NCI-H146 (cell line): ENCODE measurements around the gene ACAD8.
A peak's percentile ranks its signal among the peaks of the same experiment; 100 is the strongest.
"Not testable (repeated sequence)": the region's sequence is repeated elsewhere in the genome, so short reads cannot be mapped to it uniquely, and the experiment has no call there.

Experiments
- DNase-seq: peaks from one replicate; lab custom pipeline; 2025; lab: John Stamatoyannopoulos, UW

The ACAD8 gene

DNA sequence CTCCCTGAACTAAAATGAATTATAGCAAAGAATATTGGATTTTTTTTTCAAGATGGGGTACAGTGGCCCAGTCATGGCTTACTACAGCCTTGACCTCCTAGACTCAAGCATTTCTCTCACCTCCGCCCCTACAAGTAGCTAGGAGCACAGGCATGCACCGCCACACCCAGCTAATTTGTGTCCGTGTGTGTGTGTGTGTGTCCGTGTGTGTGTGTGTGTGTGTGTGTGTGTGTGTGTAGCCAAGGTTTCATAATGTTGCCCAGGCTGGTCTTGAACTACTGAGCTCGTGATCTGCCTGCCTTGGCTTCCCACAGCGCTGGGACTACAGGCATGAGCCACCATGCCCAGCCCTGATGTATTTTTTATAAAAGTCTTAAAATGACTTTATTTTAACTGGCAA lies 12.8 kb upstream of the ACAD8 start:
- DNase-seq: no peak

DNA sequence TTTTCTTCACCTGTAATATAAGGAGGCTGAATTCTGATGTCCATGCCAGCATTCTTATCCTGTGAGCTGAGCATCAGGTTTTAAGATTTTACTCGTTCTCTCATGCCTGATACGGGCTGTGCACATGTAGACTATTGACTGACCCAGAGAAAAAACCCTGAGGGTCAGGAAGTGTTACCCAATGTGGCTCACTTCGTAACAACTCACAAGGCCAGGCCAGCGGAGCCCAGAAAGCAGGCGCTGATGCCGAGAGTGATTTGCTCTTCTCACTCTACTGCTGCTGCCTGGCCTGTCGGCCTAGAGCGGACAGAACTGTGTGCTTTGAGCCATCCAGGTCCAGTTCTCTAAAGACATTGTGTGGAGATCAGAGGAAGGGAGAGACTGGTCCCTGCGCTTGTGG lies 11.0 kb upstream of the ACAD8 start:
- peak; percentile 73 for DNase-seq

DNA sequence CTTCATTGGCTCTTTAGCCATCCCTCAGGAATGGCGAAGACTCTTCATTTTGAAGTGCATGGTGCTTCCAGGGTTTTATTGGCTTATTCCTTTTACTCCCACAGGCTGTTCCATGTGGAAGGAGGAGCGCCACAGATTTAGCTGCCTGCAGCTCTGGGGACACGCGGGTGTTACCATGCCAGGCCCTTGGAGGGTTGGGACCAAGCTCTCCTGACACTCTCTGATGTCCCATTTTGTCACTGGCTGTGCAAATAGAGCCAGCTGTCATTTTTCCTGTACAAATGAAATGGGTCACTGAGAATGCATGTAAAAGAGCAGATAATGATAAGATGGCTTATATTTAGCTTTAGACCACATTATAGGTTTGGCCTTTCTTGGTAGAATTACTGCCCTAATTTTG lies 9.5 kb upstream of the ACAD8 start:
- DNase-seq: no peak

DNA sequence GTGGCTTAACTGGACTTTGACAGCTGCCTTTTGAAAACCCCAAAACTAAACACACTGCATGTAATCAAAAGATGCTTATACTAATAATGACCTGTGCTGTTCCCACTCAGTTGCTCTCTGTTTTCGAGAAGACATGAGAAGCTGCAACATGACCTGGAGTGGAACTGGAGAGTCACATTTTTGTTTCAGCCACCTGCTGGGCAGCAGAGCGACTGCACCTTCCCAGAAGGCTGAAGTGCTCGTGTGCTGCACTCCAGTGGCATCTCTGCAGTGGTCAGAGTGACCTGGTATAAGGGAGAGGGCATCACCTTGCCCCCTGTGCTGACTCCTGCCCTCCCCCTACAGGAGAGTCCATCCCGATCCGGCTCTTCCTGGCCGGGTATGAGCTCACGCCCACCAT lies 8.8 kb upstream of the ACAD8 start:
- DNase-seq: peak; percentile 24

DNA sequence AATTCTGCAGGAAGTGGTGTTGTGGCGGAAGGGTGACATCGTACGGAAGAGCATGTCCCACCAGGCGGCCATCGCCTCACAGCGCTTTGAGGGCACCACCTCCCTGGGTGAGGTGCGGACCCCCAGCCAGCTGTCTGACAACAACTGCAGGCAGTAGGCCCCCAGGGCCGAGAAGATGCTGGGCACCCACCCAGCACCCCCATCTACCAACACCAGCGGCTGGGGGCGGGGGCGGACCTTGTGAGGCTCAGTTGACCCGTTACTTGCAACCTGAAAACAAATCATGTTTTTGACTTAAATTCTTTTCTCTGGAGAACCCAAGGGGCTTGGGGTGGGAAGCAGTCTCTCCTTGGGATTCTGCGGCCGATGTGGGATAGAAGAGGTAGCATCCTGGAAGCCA lies 7.9 kb upstream of the ACAD8 start:
- no peak for DNase-seq

DNA sequence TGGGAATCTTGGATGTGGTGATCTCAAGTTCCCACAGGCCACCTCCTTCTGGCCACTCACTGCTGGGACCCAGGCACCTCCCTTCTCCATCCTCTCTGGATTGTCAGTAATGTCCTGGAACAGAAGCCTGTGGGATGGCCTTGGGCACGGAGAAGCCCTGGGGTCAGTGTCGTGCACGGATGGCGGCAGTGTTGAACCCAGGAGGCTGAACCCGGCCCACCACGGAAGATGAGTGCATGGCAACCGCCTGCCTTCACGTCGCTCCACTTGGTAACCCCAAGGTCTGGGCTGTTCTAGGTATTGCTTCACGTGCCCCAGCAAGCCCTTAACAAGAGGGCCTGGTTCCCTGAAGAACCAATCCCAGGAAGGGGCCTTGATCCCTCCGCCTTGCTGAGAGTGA lies 7.3 kb upstream of the ACAD8 start:
- DNase-seq: no peak

- DNase-seq: no peak
These were observed 6.7 kb upstream of the ACAD8 start for GRCh38 chr11:134246678-134247077.

- no peak for DNase-seq
These were observed 4.4 kb upstream of the ACAD8 start for GRCh38 chr11:134248910-134249480.

DNA sequence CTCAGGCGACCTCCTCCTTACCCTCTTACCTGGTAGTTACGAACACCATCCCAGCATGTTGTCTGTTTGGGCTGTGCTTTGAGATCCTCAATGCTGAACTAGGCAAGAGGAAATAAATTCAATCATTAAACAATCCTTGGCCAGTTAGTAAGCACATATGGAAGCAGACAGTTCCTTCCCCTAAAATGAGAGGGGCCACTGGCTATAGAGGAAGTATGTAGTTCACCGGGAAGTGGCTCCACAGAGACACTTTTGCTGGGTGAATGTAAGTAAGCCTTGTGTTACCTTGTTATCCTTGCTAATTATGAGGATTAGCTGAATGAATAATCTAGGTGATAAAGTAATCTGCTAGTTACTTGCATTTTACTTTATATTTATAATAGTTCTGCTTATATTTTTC lies 3.1 kb upstream of the ACAD8 start:
- no peak for DNase-seq

GRCh38 chr11:134250675-134251074 lies 2.7 kb upstream of the ACAD8 start:
- no peak for DNase-seq

DNA sequence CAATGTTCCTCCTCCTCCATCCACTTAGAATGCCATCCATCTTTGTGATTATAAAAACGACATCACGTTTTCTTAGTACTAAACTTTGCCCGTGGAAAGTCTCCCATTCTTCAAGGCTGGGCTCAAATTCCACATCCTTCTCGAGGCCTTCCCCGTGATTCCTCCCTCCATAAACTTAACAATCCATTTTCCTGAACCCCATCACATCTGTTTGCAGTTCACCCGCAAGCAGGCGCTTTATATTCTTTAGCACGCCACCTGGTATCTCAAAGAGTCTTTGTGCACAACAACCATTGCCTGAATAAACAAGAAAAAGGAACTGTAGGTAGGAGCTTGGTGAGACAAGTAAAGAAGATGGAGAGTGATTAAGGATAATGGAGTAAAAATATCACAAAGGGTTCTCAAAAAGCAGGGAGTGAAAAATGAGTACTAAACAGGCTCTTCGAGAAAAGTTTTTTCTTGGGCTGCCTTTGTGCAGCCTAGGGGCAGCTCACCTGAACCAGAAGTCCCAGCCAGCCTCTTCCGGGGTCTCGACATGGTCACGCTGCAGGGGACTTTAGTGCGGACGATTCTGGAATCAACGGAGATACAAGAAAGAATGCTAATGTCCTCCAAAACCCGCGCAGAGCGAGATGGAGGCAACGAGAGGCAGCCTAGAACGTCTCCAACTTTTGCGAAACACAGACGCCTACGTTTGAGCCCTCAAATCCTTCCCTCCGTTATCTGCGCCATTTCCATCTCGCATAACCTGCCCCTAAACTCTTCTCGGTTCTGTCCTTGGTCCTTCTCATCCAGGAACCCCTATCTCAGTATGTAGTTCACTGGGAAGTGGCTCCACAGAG lies 801 bp upstream of the ACAD8 start:
- DNase-seq: peak; percentile 70

DNA sequence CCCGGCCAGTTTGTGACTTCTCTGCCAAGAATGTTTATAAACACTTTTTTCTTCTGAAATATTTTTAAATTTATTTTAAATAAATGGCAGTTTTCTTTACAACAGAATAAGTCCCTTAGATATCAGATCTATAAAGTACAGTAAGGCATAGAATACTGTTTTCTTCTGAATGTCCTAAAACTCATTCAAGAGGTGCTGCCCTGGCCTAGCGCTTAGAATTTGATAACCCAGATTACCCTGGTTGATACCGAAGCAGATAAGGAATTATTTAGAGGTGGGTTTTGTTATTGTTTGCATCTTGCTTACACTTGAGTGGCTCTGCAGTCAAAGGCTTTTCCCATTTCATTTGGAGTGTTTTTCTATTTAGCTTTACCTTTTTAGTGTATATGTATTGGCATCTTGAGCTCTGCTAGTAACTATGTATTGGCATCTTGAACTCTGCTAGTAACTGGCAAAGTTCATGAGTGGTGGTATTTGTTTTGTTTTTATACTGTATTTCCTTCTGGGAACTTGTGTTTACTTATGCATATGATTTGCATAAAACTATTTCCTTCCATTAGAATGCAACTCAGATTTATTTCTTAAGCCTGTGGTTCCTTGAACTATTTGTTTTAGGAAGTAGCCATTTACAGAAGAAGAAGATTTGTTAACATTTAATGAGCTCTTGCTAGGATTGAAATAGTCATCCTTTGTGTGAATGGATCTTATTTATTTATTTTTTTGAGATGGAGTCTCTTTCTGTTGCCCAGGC lies 1.2 kb downstream of the ACAD8 start:
- no peak for DNase-seq

DNA sequence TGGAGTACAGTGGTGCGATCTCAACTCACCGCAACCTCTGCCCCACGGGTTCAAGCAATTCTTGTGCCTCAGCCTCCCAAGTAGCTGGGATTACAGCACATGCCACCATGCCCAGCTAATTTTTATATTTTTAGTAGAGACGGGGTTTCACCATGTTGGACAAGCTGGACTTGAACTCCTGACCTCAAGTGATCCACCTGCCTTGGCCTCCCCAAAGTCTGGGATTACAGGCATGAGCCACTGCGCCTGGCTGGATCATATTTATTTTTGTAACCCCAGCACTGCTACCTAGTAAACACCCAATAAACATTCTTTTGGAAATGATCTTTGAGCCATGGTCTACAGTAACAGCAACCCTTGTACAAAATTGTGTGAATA lies 1.8 kb downstream of the ACAD8 start:
- not testable (repeated sequence) for DNase-seq

GRCh38 chr11:134257101-134257500 lies 3.7 kb downstream of the ACAD8 start:
- no peak for DNase-seq

GRCh38 chr11:134258577-134258976 lies 5.2 kb downstream of the ACAD8 start:
- no peak for DNase-seq

- no peak for DNase-seq
These were observed 7.1 kb downstream of the ACAD8 start for GRCh38 chr11:134260503-134260902.

DNA sequence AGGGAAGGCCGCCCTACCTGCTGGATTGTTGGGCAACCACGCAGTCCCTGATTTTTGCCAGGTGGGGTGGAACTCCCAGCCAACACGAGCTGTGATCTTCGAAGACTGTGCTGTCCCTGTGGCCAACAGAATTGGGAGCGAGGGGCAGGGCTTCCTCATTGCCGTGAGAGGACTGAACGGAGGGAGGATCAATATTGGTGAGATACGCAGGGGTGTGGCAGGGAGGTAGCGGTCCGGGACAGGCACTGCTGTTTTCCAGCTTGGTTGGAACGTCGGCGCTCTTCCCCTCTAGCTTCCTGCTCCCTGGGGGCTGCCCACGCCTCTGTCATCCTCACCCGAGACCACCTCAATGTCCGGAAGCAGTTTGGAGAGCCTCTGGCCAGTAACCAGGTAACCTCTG lies 7.6 kb downstream of the ACAD8 start:
- DNase-seq: no peak

- DNase-seq: peak; percentile 35
These were observed 8.5 kb downstream of the ACAD8 start for GRCh38 chr11:134261626-134262488.

DNA sequence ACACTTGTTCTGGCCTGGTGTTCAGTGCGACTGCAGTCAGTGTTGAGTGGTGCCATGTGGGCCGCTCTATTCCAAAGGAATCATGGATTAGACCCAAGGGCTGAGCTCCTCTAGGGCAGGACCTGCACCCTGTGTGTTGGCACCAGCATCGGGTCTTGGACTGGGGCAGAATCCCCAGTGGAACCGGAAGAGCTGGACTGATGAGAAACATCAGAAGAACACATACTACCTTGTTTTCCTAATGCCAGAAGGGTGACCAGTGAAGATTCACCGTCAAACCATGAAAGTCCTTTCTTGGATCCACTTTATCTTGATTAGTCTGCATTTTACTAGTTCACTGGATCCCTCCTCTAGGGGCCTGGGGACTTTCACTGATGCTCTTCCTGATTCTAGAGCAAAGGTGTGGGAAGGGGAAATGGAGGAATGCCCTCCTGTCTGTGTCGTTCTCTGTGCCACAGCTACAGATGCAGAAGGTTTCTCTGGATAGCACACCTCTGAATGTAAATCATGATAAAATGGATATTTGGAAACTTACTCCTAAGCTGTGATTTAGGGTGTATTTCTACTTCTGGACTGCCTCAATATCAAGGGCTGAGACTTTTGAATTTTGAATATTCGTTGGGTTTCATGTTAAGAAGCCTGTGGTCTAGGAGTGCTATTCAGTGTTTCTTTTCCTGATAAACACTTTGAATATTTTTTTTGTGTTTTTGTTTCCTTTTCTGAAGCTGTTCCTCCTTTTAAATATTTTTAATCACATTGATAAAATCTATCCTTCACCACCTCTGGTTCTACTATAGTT lies 11.8 kb downstream of the ACAD8 start:
- no peak for DNase-seq

DNA sequence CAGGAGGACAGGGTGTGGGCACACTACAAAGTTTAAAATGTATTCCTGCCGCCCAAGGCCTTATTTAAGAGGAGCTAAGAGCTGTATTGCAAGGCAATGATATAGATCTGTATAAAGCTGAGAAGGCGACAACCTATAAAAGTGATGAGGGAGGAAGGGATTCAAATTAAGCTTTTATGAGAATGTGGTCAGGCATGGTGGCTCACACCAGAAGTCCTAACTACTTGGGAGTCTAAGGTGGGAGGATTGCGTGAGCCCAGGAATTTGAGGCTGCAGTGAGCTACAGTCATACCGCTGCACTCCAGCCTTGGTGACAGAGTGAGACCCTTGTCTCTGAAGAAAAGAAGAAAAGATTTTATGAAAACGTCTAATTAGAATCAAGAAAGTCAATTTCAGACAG lies 13.1 kb downstream of the ACAD8 start:
- no peak for DNase-seq

DNA sequence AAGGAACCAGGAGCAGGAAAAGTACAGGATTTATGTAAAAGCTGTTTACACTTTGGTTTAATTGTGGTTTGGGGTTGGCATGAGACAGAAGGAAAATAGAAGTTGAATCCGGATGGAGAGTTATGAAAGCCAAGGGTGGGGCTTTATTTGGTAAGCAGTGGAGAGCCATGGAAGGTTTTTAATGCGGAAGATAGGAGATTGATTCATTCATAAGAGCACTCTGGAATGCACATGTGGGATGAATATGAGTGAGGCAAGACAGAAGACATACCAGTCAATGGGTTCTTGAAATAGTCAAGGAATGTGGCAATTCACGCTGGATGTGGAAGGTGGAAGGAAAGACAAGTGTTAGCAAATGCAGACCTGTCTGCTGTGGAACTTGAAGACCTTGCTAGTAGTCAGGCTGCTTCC lies 13.5 kb downstream of the ACAD8 start:
- DNase-seq: no peak
